Mucosa of rectum (tissue), 2 donors: ENCODE measurements around the gene ULK4.
"Not testable (repeated sequence)": the region's sequence is repeated elsewhere in the genome, so short reads cannot be mapped to it uniquely, and the experiment has no call there.

Experiments used
- H3K27ac ChIP-seq, 2 donors: one replicate each; pipeline ENCODE4 v1.7.0; 2013; ENCODE audit warnings: inconsistent platforms in 2 of 2, low read depth in 2 of 2, low read length in 2 of 2
- H3K27me3 ChIP-seq, 2 donors: one replicate each; pipeline ENCODE4 v1.7.0; 2013; ENCODE audit warnings: low read length in 2 of 2; ENCODE audit not compliant: control insufficient read depth in 2 of 2, insufficient read depth in 2 of 2
- H3K36me3 ChIP-seq, 2 donors: one replicate each; pipeline ENCODE4 v1.7.0; 2013; ENCODE audit warnings: low read length in 2 of 2; ENCODE audit not compliant: control insufficient read depth in 2 of 2, insufficient read depth in 2 of 2
- H3K4me1 ChIP-seq, 2 donors: one replicate each; pipeline ENCODE4 v1.7.0; 2013; ENCODE audit warnings: low read length in 2 of 2, mild to moderate bottlenecking in 1 of 2; ENCODE audit not compliant: control insufficient read depth in 2 of 2, insufficient read depth in 2 of 2
- H3K4me3 ChIP-seq, 2 donors: one replicate each; pipeline ENCODE4 v1.7.0; 2013; ENCODE audit warnings: low read length in 2 of 2
- H3K9ac ChIP-seq, 2 donors: one replicate each; pipeline ENCODE4 v1.7.0; 2013; ENCODE audit warnings: low read length in 2 of 2, low read depth in 1 of 2, mild to moderate bottlenecking in 1 of 2
- H3K9me3 ChIP-seq, 2 donors: one replicate each; pipeline ENCODE4 v1.7.0; 2013; ENCODE audit warnings: low read length in 2 of 2; ENCODE audit not compliant: control insufficient read depth in 2 of 2
- donor health status: healthy.
- donor health status: Normal muscosa, but diverticular disease.

ULK4 gene

DNA sequence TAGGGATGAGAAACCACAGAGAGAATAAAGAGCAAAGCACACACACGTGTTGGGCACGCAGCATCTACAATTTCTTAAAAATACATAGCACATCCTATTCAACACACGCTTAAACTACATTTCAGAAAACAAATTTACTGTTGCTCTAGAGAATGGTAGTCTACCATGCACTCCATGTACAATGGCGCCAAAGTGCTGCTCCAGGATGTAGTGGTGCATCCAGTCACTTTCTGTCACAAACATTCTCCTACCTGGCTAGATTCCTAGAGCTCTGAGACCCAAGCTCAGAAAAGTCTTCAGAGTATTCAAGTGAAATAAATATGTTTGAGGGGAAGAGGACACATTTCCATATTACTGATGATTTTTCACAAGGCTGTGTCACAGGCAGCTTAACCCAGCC, 388.3 kb downstream of the ULK4 start:
- Histone ChIP-seq H3K4me3 (no peak overlapping the region), H3K9me3 (no peaks in the 10 kb centered on the region), H3K27me3 (no peaks in the 10 kb centered on the region), H3K9ac (no peak overlapping the region), H3K36me3 (no peaks in the 10 kb centered on the region), H3K27ac (no peak overlapping the region), H3K4me1 (no peaks in the 10 kb centered on the region)

DNA sequence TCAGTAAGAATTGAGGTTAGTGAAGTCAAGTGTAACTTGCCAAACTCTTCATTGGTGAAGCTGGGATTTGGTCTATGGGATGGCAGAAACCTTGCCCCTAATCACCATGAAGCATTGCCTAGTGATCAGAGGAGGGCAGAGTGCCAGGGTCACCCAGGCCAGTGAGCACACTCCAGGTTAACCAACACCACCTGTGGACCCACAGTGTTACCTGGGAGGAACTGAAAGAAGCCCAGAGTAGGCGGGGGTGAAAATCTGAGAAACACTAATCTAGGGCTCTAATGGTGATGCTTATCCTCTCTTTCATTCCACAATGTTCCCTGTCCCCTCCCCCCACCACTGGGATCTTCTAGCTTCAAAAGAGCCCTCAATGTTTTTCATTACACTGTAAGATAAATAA, 389.8 kb downstream of the ULK4 start:
- Histone ChIP-seq H3K9ac (no peak overlapping the region), H3K9me3 (no peaks in the 10 kb centered on the region), H3K27me3 (no peaks in the 10 kb centered on the region), H3K36me3 (no peaks in the 10 kb centered on the region), H3K4me3 (no peak overlapping the region), H3K4me1 (no peaks in the 10 kb centered on the region), H3K27ac (no peak overlapping the region)

DNA sequence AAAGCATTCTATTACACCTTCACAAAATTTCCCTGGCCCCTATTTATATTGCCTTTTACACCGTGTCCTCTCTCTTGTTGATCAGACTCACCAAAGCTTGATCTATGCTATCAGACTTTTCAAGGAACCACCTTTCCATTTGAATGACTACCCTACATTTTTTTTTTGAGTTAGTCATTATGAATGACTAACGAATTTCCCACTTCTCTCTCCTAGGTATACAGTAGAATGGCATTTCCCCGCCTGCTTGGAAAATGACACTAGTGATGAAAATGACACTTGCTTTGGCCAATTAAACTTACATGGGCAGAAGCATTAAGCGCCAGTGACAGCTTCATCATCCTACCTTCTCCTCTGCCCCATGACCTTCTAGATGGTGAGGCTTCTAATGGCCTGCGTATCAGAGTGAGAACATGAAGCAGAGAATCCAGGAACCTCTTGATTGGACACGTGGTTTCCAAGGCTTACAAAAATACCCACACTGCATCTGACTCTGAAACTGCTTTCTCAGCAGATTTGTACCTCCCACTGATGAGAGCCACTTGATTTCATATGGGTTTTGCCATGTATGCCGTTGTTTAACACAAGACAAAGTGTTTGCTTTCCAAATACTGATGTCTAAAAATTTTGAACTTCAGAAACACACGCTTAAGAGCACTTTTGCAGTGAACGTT, 392.1 kb downstream of the ULK4 start:
- Histone ChIP-seq H3K9ac (no peak overlapping the region), H3K36me3 (no peaks in the 10 kb centered on the region), H3K27ac (no peak overlapping the region), H3K27me3 (no peaks in the 10 kb centered on the region), H3K9me3 (no peaks in the 10 kb centered on the region), H3K4me3 (no peak overlapping the region), H3K4me1 (no peaks in the 10 kb centered on the region)

GRCh38 chr3:41565948-41566514, 395.9 kb downstream of the ULK4 start:
- no peaks in the 10 kb centered on the region for H3K4me1 ChIP-seq
- no peak overlapping the region for H3K4me3 ChIP-seq
- no peaks in the 10 kb centered on the region for H3K36me3 ChIP-seq
- no peak overlapping the region for H3K9ac ChIP-seq
- H3K27ac ChIP-seq = no peak overlapping the region
- no peaks in the 10 kb centered on the region for H3K9me3 ChIP-seq
- no peaks in the 10 kb centered on the region for H3K27me3 ChIP-seq

GRCh38 chr3:41565003-41565402, 396.9 kb downstream of the ULK4 start:
- Histone ChIP-seq H3K4me3 (no peak overlapping the region), H3K27me3 (no peaks in the 10 kb centered on the region), H3K9ac (no peak overlapping the region), H3K4me1 (no peaks in the 10 kb centered on the region), H3K27ac (no peak overlapping the region), H3K36me3 (no peaks in the 10 kb centered on the region), H3K9me3 (no peaks in the 10 kb centered on the region)

- not testable (repeated sequence) for H3K27me3 ChIP-seq, H3K9ac ChIP-seq, H3K4me3 ChIP-seq, H3K4me1 ChIP-seq, H3K27ac ChIP-seq, H3K36me3 ChIP-seq, H3K9me3 ChIP-seq
Measured at GRCh38 chr3:41556245-41556644, 405.7 kb downstream of the ULK4 start.

- H3K27me3 ChIP-seq = no peaks in the 10 kb centered on the region
- H3K4me3 ChIP-seq = no peak overlapping the region
- H3K4me1 ChIP-seq = no peaks in the 10 kb centered on the region
- no peak overlapping the region for H3K9ac ChIP-seq
- H3K9me3 ChIP-seq = no peaks in the 10 kb centered on the region
- H3K36me3 ChIP-seq = no peaks in the 10 kb centered on the region
- no peak overlapping the region for H3K27ac ChIP-seq
Measured at GRCh38 chr3:41532976-41533375, 428.9 kb downstream of the ULK4 start.

DNA sequence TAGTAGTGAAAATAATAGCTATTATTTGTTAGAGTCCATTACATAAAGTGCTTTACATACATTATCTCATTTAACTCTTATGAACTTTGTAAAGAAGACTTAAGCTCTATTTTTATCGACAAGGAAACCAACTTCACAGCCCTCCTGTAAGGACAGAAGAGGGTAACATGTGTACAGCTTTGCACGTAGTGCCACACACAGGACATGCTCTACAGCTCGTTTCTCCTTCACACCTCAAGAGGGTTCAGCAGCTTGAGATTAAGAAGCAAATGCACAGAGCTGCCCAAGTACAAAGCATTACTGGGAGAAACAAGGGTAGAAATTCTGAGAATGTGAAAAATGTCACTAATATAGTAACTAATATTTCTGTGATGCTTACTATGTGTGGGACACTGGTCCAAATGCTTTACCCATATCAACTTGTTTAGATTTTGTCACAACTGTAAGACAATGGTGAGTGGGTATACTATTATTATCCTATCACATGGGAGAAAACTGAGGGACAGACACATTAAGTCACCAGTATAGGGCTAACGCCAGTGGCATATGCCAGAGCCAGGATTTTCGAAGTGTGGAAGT, 434.8 kb downstream of the ULK4 start:
- no peaks in the 10 kb centered on the region for H3K27me3 ChIP-seq
- H3K36me3 ChIP-seq = no peaks in the 10 kb centered on the region
- no peak overlapping the region for H3K27ac ChIP-seq
- no peak overlapping the region for H3K4me3 ChIP-seq
- no peaks in the 10 kb centered on the region for H3K4me1 ChIP-seq
- no peak overlapping the region for H3K9ac ChIP-seq
- no peaks in the 10 kb centered on the region for H3K9me3 ChIP-seq

GRCh38 chr3:41525303-41526064, 436.4 kb downstream of the ULK4 start:
- Histone ChIP-seq H3K27me3 (no peaks in the 10 kb centered on the region), H3K4me1 (no peaks in the 10 kb centered on the region), H3K36me3 (no peaks in the 10 kb centered on the region), H3K27ac (no peak overlapping the region), H3K9me3 (no peaks in the 10 kb centered on the region), H3K4me3 (no peak overlapping the region), H3K9ac (no peak overlapping the region)

DNA sequence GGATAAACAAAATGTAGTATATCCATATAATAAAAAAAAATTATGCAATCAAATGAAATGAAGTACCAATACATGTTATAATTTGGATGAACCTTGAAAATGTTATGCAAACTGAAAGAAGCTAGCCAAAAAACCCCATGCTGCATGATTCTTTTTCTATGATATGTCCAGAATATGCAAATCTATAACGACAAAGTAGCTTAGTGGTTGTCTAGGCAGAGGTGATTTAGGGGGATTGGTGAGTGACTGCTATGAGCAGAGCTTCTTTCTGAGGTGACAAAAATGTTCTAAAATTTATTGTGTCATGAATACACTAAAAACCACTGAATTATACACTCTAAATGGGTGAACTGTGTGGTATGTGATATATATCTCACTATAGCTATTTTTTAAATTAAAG, 438.0 kb downstream of the ULK4 start:
- H3K4me1 ChIP-seq = no peaks in the 10 kb centered on the region
- no peaks in the 10 kb centered on the region for H3K9me3 ChIP-seq
- no peaks in the 10 kb centered on the region for H3K36me3 ChIP-seq
- no peak overlapping the region for H3K4me3 ChIP-seq
- H3K27me3 ChIP-seq = no peaks in the 10 kb centered on the region
- H3K27ac ChIP-seq = no peak overlapping the region
- H3K9ac ChIP-seq = no peak overlapping the region
